ENCODE measurements around the gene ATP5MC2.

ATP5MC2 gene

GRCh38 chr12:53618275-53618674 lies 57.6 kb downstream of the ATP5MC2 start:
- in situ Hi-C loops (cut with MboI; ENCODE audit: low pct_unique_long_range_greater_than_20kb, low sequenced_read_pairs, unreplicated experiment), result no loop called here
- no peak for DNase-seq (ENCODE audit: low spot score)

DNA sequence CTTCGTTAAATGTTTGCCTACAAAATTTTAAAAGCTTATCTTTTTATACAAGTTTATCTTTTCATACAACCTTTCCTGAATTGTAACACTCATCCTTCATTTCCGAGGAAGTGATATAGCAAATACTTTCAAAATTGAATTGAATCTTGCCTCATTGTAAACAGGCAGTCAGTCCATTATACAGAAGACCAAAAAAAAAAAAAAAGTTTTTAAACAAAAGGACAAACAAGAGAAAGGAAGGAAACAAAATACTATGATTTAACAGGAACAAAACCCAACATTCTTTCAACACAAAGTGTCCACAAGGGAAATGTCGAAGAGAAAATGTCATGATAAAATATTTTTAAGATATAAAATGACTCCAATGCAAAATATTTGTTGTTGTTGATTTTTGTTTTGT lies 58.2 kb downstream of the ATP5MC2 start:
- no peak for DNase-seq (ENCODE audit: low spot score)
- in situ Hi-C loops (cut with MboI; ENCODE audit: low pct_unique_long_range_greater_than_20kb, low sequenced_read_pairs, unreplicated experiment), result no loop called here
- TF ChIP-seq CTCF (IDR thresholded peaks at IDR 0.05; ENCODE audit: extremely low read depth, insufficient read depth, missing control alignments), result no peak

More at GRCh38 chr12:53618275-53618674, 57.6 kb downstream of the ATP5MC2 start:
- TF ChIP-seq CTCF (IDR thresholded peaks at IDR 0.05; ENCODE audit: extremely low read depth, insufficient read depth, missing control alignments), result no peak

GRCh38 chr12:53616950-53617349 lies 58.9 kb downstream of the ATP5MC2 start:
- no peak for DNase-seq (ENCODE audit: low spot score)
- in situ Hi-C loops (cut with MboI; ENCODE audit: low pct_unique_long_range_greater_than_20kb, low sequenced_read_pairs, unreplicated experiment), result no loop called here
- no peak for TF ChIP-seq CTCF (IDR thresholded peaks at IDR 0.05; ENCODE audit: extremely low read depth, insufficient read depth, missing control alignments)

All from GM13977 (cell line).